Adrenal gland (tissue), 12 donors: Measurements from ENCODE around the gene ARHGAP4. TPM values are rescaled to one million over a fixed set of nuclear protein-coding genes. Genes with fewer than 3 reads are reported as not detected.

Source experiments
- DNase-seq, 7 donors: peaks; one replicate each; pipeline ENCODE4 v3.0.0-alpha.2; 2019 to 2020
- H3K27ac ChIP-seq, 5 donors: fragments of 200-600 bp; sonication (generic) in 4 of 5; 1 replicate in 3 of 5; 2 replicates in 2 of 5; pipeline versions ENCODE4 v1.5.1 to v1.8.0; 2016 to 2020; ENCODE audit warnings: mild to moderate bottlenecking in 1 of 5
- H3K27me3 ChIP-seq: fragments of 200-600 bp; 2 replicates; pipeline ENCODE4 v1.8.0; 2021
- H3K36me3 ChIP-seq, 2 donors: fragments of 200-600 bp; replicated peaks in 1 of 2; 1 replicate in 1 of 2; 2 replicates in 1 of 2; pipeline versions ENCODE4 v1.5.1 to v1.8.0; 2018 to 2022
- H3K4me1 ChIP-seq, 2 donors: fragments of 200-600 bp; replicated peaks in 1 of 2; 1 replicate in 1 of 2; 2 replicates in 1 of 2; pipeline versions ENCODE4 v1.5.1 to v1.8.0; 2018 to 2021
- H3K4me3 ChIP-seq, 4 donors: fragments of 200-600 bp; sonication (generic) in 3 of 4; one replicate each; pipeline ENCODE4 v1.5.1; 2016 to 2018
- H3K9me3 ChIP-seq, 3 donors: fragments of 200-600 bp; sonication (generic) in 1 of 3; replicated peaks in 1 of 3; 1 replicate in 2 of 3; 2 replicates in 1 of 3; pipeline versions ENCODE4 v1.5.1 to v1.8.0; 2016 to 2021
- POLR2A ChIP-seq, 2 donors: fragments of 450-650 bp; IDR thresholded peaks; one replicate each; pipeline ENCODE4 v1.6.1; 2017; ENCODE audit warnings: antibody characterized with exemption in 2 of 2, mild to moderate bottlenecking in 2 of 2, moderate library complexity in 1 of 2
- WGBS, 4 donors: extraction: QIAGEN DNeasy Blood & Tissue Kit in 2 of 4; methylation state at CpG; one replicate each; pipeline versions ENCODE4 v1.1.5 to v1.1.7; 2013 to 2017; 5-methylcytosine and 5-hydroxymethylcytosine counted together
- intact Hi-C, 2 donors: fragments of 100-400 bp; cut with DNase I; formaldehyde crosslinking; loops; one replicate each; pipeline versions ENCODE4 v1.14.1 to v1.15.0; 2022 to 2023
- polyA plus RNA-seq, 3 donors: library from polyadenylated mRNA; stranded (reverse); fragments of 200-250 nt in 2 of 3; fragments of 350-450 nt in 1 of 3; fragmentation: Illumina TruSeq in 1 of 3; extraction: RNeasy Lipid Tissue Mini Kit (QIAGEN cat#74804) in 1 of 3; gene quantifications; one replicate each; pipeline ENCODE4 v1.2.3, GENCODE V29; 2013 to 2014
- total RNA-seq, 9 donors: library from RNA; depleted of rRNA in 4 of 9; stranded (reverse); fragments of >200 nt in 4 of 9; fragments of 120-200 nt in 1 of 9; fragmentation: NEBNext Ultra II Directional in 1 of 9; extraction: Animal tissue kit (Norgen Biotek cat#: 25700) in 1 of 9; gene quantifications; one replicate each; pipeline versions ENCODE4 v1.1.0 to v1.2.4, GENCODE V29; 2013 to 2023
- TF ChIP-seq, protein P1 (sequence below), 6 experiments: fragments of 450-650 bp in 4 of 6; fragments of 200-600 bp in 2 of 6; sonication (generic) in 1 of 6; IDR thresholded peaks; 1 replicate in 5 of 6; 2 replicates in 1 of 6; pipeline versions ENCODE4 v1.5.1 to v1.8.0; 2016 to 2021; ENCODE audit warnings: antibody characterized with exemption in 6 of 6, mild to moderate bottlenecking in 2 of 6, moderate library complexity in 1 of 6
- donor health status: healthy with polysubstance abuse.
- donor health status: Bipolar disorder and iron deficiency.
- donor health status: DM: yes; HTN: yes; CAD: no.
- donor health status: DM: no; HTN: no; CAD: no.
- donor health status: DM: no; HTN: no; CAD: no.
- donor health status: DM: yes; HTN: yes; CAD: no.

ARHGAP4 gene
- total and polyA plus RNA-seq, 12 donors: 1.5 to 316 (median 46.0) TPM

DNA sequence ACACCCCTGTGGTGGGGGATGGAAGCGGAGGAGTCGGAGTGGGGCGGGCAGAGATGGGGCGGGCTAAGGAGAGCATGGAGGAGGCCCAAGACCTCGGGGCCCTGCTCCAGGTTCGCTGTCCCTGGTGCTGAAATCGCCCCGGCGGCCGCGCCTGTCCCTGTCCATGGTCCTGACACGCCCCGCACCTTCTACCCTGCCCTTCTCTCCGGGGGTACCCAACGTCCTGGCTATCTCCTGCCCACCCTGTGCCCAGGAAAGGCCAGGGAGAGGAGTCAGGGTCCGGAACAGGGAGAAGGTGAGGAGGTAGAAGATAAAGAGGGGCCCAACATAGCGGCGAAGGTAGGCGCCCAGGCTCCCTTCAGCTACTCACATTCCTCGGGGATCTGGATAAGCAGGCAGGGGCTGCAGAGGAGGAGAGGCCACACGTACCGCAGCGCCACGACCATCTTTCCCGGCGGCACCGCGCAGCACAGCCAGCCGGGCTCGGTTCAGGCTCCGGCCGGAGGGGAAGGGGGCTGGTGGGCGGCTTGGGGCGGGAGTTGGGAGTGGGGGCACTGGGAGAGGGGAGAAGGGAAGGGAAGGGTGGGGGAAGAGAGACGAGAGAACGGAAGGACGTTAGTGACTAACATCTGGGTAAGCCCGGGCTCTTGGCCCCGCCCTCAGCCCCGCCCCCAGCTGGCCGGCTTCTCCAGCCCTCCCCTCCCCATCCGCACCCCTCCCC lies 50.5 kb downstream of the ARHGAP4 start:
- 1 to 13% (median 9%) methylated on average over 26 to 39 of the region's 42 CpGs; no CpG with 5 or more reads in 1 of the 4 donors for WGBS, 4 donors
- DNase-seq: peak; percentile 42 to 69 (median 60)
- no peaks in the 10 kb centered on the region for H3K36me3 ChIP-seq
- no peaks in the 10 kb centered on the region for H3K4me1 ChIP-seq
- peaks cover 27% of the 10 kb centered on the region for H3K27me3 ChIP-seq
- peak overlapping the region in 1 of 5 donors; percentile 21 for H3K27ac ChIP-seq
- H3K9me3 ChIP-seq: no peaks in the 10 kb centered on the region
- H3K4me3 ChIP-seq: no peak overlapping the region
- TF ChIP-seq POLR2A (IDR thresholded peaks at IDR 0.05): no peak
- intact Hi-C loops: no loop called here

DNA sequence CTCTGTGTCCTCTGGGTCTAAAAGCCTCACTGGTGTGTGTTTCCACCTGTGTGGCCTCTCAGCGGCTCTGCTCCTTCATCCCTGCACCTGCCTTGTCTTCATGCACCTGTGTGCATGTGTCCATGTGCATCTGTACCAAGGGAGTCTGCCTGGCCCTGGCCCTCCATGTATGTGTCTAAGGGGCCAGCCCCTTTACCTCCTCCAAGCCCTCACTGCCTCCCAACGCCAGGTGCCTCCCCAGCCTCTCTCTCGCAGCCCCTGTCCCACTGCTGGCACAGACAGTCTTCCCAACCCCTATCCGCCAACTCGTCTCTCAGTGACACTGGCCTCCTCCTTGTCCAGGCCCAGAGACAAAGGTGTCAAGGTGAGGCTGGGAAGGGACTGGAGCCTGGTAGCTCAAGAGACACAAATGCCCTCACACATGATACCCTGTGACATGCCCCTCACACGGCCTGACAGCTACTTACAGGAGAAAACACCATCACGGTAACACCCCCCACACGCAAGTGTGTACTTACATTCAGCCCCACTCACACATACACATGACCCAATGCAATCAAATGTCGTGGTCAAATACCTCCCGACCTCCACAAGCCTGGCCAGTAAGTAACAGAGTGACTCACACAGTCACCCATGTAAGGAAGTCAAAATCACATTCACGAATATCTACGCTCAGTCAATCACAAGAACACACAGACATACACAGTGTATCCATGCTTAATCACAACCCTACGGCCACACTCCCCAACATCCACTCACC lies 51.5 kb downstream of the ARHGAP4 start:
- Histone ChIP-seq H3K36me3 (no peaks in the 10 kb centered on the region), H3K9me3 (no peaks in the 10 kb centered on the region), H3K27ac (no peak overlapping the region), H3K4me3 (no peak overlapping the region), H3K27me3 (peaks cover 30% of the 10 kb centered on the region), H3K4me1 (no peaks in the 10 kb centered on the region)
- intact Hi-C loops: no loop called here
- DNase-seq: no peak
- TF ChIP-seq, protein P1, sequence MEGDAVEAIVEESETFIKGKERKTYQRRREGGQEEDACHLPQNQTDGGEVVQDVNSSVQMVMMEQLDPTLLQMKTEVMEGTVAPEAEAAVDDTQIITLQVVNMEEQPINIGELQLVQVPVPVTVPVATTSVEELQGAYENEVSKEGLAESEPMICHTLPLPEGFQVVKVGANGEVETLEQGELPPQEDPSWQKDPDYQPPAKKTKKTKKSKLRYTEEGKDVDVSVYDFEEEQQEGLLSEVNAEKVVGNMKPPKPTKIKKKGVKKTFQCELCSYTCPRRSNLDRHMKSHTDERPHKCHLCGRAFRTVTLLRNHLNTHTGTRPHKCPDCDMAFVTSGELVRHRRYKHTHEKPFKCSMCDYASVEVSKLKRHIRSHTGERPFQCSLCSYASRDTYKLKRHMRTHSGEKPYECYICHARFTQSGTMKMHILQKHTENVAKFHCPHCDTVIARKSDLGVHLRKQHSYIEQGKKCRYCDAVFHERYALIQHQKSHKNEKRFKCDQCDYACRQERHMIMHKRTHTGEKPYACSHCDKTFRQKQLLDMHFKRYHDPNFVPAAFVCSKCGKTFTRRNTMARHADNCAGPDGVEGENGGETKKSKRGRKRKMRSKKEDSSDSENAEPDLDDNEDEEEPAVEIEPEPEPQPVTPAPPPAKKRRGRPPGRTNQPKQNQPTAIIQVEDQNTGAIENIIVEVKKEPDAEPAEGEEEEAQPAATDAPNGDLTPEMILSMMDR (IDR thresholded peaks at IDR 0.05): no peak
- no peak for TF ChIP-seq POLR2A (IDR thresholded peaks at IDR 0.05)
- 72 to 81% (median 78%) methylated on average over 6 to 13 of the region's 13 CpGs for WGBS, 4 donors

DNA sequence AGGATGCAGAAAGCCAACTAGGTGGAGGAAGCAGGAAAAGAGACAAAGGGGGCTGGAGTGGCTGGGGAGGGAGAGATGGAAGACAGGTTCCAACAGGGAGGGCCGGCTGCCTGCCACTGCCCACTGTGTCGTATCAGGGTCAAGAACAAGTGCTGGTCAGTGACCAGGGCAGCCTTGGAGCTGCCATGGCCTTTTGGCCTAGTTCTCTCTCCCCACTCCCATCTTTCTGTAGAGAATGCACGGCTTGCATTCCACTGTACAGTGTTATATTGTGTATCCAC lies 52.0 kb downstream of the ARHGAP4 start:
- TF ChIP-seq, protein P1 (IDR thresholded peaks at IDR 0.05): no peak
- TF ChIP-seq POLR2A (IDR thresholded peaks at IDR 0.05): no peak
- no peaks in the 10 kb centered on the region for H3K36me3 ChIP-seq
- H3K4me1 ChIP-seq: no peaks in the 10 kb centered on the region
- H3K9me3 ChIP-seq: no peaks in the 10 kb centered on the region
- H3K4me3 ChIP-seq: no peak overlapping the region
- no peak for DNase-seq
- peaks cover 28% of the 10 kb centered on the region for H3K27me3 ChIP-seq
- WGBS, 4 donors: 42 to 55% (median 49%) methylated on average over 2 to 3 of the region's 3 CpGs
- no peak overlapping the region for H3K27ac ChIP-seq
- intact Hi-C loops: no loop called here

DNA sequence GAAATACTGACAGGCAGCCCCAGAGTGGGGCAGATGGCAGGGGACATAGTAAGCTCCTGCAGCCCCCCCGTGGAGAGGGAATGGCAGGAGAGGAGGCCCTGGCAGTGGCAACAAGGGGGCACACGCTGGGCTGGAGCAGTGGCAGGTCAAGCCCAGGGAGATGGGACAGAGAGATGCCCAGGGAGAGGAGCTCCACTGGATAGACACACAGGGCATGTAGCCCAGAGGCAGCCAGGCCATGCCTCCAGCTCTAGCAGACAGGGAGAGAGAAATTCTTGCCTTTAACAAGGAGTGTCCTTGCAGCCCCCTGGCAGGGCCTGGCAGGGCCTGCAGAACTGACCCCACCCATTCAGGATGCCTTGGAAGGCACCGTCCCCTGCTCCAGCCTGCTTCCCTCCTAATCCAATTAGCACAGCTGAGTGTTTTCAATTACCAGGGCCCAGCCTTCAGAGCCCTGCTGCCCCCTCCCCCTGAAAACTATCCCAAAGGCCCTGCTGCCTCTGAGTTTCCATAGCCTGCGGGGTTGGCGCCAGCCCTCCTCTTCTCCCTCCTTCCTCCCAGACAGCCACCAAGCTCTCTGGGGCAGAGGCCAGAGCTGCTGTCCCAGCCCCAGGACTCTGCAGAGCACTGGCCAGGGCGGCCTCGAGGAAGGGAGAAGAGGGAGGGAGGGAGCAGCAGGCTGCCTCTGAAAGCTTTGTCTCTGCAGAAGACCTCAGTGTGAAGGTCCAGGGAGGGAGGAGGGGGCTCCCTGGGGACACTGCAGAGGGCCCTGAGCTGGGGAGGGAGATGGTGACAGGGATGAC lies 52.6 kb downstream of the ARHGAP4 start:
- H3K27me3 ChIP-seq: peaks cover 26% of the 10 kb centered on the region
- H3K9me3 ChIP-seq: no peaks in the 10 kb centered on the region
- TF ChIP-seq POLR2A (IDR thresholded peaks at IDR 0.05): no peak
- TF ChIP-seq, protein P1 (IDR thresholded peaks at IDR 0.05): no peak
- no peaks in the 10 kb centered on the region for H3K36me3 ChIP-seq
- peak in 1 of 7 donors; percentile 76 for DNase-seq
- H3K27ac ChIP-seq: no peak overlapping the region
- H3K4me1 ChIP-seq: no peaks in the 10 kb centered on the region
- intact Hi-C loops: no loop called here
- 40 to 70% (median 55%) methylated on average over 1 to 7 of the region's 7 CpGs for WGBS, 4 donors
- no peak overlapping the region for H3K4me3 ChIP-seq
